HG03520 (cell line): ENCODE data around the gene OST4.

Experiments used
- ATAC-seq: cut with Tn5 transposase; IDR thresholded peaks from one replicate; pipeline ENCODE4 v1.9.1; 2021; ENCODE audit warnings: mild to moderate bottlenecking, moderate library complexity; ENCODE audit not compliant: unreplicated experiment

OST4 gene

DNA sequence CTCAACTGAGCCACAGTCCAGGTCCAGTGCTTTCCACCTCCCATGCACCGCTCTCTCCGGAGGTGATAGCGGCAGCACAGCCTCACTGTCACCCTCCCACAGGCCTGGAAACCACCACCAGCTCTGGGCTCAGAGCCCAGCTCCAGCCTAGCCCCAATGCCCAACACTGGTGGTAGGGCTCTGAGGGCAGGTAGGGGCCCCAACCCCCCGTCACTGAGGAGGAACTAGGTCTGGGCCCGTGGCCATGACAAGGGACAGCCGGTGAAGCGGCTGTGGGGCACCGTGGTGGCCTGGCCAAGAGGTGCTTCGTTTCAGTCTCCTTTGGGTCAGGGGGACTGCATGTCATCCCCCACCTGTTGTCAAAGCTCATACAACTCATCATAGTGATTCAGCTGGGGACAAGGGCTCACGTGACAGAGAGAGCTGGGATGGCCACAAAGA lies 44.2 kb downstream of the OST4 start:
- ATAC-seq: no peak

- no peak for ATAC-seq
These were observed 45.3 kb downstream of the OST4 start for GRCh38 chr2:27025861-27026851.

DNA sequence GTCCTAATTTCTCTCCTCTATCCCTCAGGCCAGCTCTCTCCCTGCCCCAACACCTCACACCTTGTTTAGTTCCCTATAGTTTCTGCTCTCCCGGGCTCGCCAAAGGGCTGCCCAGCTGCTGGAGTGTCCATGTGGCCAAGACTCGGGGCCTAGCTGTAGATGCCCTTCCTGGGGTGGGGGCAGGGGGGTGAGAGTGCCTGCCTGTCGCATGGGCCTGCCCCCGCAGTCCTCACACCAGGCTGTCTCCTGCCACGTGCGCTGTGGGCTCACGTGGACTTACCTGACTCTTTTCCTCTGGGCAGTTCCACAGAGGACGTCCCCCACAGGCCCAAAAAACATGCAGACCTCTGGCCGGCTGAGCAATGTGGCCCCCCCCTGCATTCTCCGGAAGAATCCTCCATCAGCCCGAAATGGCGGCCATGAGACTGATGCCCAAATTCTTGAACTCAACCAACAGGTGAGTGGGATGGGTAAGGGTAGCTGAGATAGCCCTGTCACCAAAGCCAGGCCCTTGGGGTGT lies 46.1 kb downstream of the OST4 start:
- ATAC-seq: no peak

DNA sequence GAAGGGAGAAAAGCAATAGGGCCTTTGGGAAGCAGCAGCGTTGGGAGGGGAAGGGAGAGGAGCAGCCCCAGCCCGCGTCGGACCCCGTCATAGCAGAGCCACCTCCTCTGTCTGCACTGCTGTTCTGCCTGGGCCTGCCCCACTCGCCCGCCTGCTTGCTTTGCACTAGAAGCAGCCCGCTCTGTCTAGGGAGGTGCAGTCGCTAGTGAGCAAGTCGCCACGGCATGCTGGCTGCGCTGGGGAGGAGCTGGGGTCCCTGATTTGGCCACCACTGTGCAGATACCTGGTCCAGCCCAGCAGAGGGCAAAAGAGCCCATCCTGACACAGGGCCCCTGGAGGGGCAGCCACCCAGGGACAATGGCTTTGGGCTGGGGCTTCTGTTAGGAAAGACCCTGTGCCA lies 46.6 kb downstream of the OST4 start:
- ATAC-seq: no peak

- no peak for ATAC-seq
These were observed 47.3 kb downstream of the OST4 start for GRCh38 chr2:27024188-27024587.

DNA sequence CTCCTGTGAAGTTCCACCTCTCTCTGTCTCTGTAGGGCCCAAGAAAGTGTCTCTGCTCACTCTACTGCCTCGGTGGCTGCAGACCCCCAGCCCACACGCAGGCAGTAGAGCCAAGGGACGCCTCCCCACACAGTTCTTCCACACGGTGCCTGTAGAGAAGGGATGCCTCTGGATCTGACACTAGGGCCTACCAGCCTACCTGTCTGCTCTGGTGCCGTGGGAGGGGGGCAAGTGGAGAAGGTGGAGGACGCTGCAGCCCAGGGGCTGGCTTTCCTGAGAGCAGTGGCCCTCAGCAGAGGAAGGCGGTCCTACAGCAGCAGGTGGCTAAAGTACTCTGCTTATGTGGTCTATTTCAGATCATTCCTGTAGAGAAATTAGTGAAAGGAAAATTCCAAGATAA lies 47.7 kb downstream of the OST4 start:
- ATAC-seq: no peak

- ATAC-seq: no peak
These were observed 50.0 kb downstream of the OST4 start for GRCh38 chr2:27021253-27022049.
